ENCODE results near the gene KRTAP5-5.
"Not testable (repeated sequence)": the region's sequence is repeated elsewhere in the genome, so short reads cannot be mapped to it uniquely, and the experiment has no call there.

The KRTAP5-5 gene

GRCh38 chr11:1629326-1630185 is at the start of gene KRTAP5-5:
Gene KRTAP5-5 (plus strand): TSS chr11:1629775. CDS start chr11:1629841, 66 bp downstream.
- Histone ChIP-seq H3K27me3 (replicated peaks; ENCODE audit: control insufficient read depth, insufficient read depth, low read length) (peaks cover 2% of the 10 kb centered on the region; the same call in 1 of the 2 replicates), H3K4me3 (replicated peaks; ENCODE audit: low read depth, low read length) (no peak within 1 kb of the TSS), H3K36me3 (ENCODE audit: control insufficient read depth, insufficient read depth, low read length) (no peaks in the 10 kb centered on the region)
- no peak for DNase-seq (ENCODE audit: extremely low read depth, insufficient read length)
- TF ChIP-seq CTCF (IDR thresholded peaks at IDR 0.05; ENCODE audit: insufficient read depth, low read length, poor library complexity, severe bottlenecking), result no peak

DNA sequence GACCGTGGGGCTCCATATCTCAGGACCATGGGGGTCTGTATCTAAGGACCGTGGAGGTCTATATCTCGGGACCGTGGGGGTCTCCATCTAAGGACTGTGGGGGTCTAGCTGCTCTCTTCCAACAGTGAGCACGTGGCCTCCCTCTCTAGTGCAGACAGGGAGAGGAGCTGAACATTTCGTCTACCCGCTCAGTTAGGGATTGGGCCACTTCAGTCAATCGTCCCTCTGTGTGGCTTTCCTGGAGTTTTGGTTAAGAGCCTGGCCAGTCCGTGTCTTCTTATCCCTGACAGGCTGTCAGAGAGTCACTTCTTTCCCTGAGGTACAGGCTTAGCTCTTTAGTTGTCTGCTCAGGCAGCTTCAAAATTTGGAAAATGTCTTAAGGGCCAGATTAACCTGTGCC is 47.6 kb upstream of the KRTAP5-5 start:
- no peaks in the 10 kb centered on the region for H3K36me3 ChIP-seq (ENCODE audit: control insufficient read depth, insufficient read depth, low read length)
- H3K4me3 ChIP-seq (replicated peaks; ENCODE audit: low read depth, low read length), result no peak overlapping the region
- TF ChIP-seq CTCF (IDR thresholded peaks at IDR 0.05; ENCODE audit: insufficient read depth, low read length, poor library complexity, severe bottlenecking), result no peak
- DNase-seq (ENCODE audit: extremely low read depth, insufficient read length), result no peak
- no peaks in the 10 kb centered on the region for H3K27me3 ChIP-seq (replicated peaks; ENCODE audit: control insufficient read depth, insufficient read depth, low read length)

DNA sequence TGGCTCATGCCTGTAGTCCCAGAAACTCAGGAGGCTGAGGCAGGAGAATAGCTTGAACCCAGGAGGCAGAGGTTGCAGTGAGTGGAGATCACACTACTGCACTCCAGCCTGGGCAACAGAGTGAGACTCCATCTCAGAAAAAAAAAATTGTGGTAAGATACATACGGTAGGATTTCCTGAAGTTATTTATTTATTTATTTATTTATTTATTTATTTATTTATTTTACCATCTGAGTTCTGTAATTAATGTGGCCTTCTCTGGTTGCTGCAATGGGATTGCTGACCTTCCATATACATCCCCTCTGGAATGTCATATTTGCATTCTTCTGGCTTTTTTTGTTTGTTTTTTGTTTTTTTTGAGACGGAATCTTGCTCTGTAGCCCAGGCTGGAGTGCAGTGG is 46.7 kb upstream of the KRTAP5-5 start:
- not testable (repeated sequence) for H3K27me3 ChIP-seq (replicated peaks; ENCODE audit: control insufficient read depth, insufficient read depth, low read length); H3K36me3 ChIP-seq (ENCODE audit: control insufficient read depth, insufficient read depth, low read length); H3K4me3 ChIP-seq (replicated peaks; ENCODE audit: low read depth, low read length); DNase-seq (ENCODE audit: extremely low read depth, insufficient read length)

- not testable (repeated sequence) for H3K36me3 ChIP-seq (ENCODE audit: control insufficient read depth, insufficient read depth, low read length); H3K4me3 ChIP-seq (replicated peaks; ENCODE audit: low read depth, low read length); H3K27me3 ChIP-seq (replicated peaks; ENCODE audit: control insufficient read depth, insufficient read depth, low read length); DNase-seq (ENCODE audit: extremely low read depth, insufficient read length)
These were observed 44.8 kb upstream of the KRTAP5-5 start, which contains the start of gene KRTAP5-1 for GRCh38 chr11:1584661-1585370. Gene KRTAP5-1 (minus strand): TSS chr11:1585283. CDS start chr11:1585249, 34 bp downstream.

- no peak for TF ChIP-seq CTCF (IDR thresholded peaks at IDR 0.05; ENCODE audit: insufficient read depth, low read length, poor library complexity, severe bottlenecking)
- Histone ChIP-seq H3K36me3 (ENCODE audit: control insufficient read depth, insufficient read depth, low read length) (no peaks in the 10 kb centered on the region), H3K4me3 (replicated peaks; ENCODE audit: low read depth, low read length) (no peak overlapping the region), H3K27me3 (replicated peaks; ENCODE audit: control insufficient read depth, insufficient read depth, low read length) (no peaks in the 10 kb centered on the region; the same call in 1 of the 2 replicates)
- DNase-seq (ENCODE audit: extremely low read depth, insufficient read length), result no peak
These were observed 42.9 kb upstream of the KRTAP5-5 start for GRCh38 chr11:1586699-1587098.

DNA sequence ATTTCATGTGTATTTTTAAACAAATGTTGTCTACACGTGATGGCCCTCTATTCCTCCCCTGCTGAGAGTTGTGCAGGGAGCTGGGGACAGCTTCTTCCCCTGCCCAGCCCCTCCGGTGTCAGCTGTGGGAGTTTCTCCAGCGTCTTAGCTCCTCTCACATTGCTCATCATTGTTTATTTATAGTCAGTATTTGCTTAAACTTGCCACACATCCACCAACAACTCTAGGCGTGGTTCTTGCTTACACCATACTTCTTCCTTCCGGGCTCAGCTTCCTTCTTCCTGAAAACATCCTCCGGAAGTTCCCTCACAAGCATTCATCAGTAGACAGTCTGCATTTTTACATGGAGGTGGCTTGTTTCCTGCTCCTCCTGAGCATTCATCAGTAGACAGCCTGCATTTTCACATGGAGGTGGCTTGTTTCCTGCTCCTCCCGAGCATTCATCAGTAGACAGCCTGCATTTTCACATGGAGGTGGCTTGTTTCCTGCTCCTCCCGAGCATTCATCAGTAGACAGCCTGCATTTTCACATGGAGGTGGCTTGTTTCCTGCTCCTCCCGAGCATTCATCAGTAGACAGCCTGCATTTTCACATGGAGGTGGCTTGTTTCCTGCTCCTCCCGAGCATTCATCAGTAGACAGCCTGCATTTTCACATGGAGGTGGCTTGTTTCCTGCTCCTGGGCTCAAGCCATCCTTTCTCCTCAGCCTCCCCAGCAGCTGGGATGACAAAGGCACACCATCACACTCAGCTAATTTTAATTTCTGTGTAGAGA is 40.2 kb upstream of the KRTAP5-5 start:
- not testable (repeated sequence) for H3K4me3 ChIP-seq (replicated peaks; ENCODE audit: low read depth, low read length); DNase-seq (ENCODE audit: extremely low read depth, insufficient read length); H3K36me3 ChIP-seq (ENCODE audit: control insufficient read depth, insufficient read depth, low read length); H3K27me3 ChIP-seq (replicated peaks; ENCODE audit: control insufficient read depth, insufficient read depth, low read length)

All from GM06990 (cell line).